A549 (cell line): ENCODE measurements around the gene KPNA3. TPM values are rescaled to one million over a fixed set of nuclear protein-coding genes. Genes with fewer than 3 reads are reported as not detected.

ENCODE experiments used
- ATAC-seq, 2 experiments: fragments of 200-7000 bp in 1 of 2; fragments of >200 bp in 1 of 2; cut with Nextera tagmentation in 1 of 2; cut with Tn5 transposase in 1 of 2; 3 replicates each; pipeline versions ENCODE4 v1.8.0 to v1.9.1; 2018 to 2020; ENCODE audit warnings: mild to moderate bottlenecking in 1 of 2, moderate library complexity in 1 of 2
- CTCF ChIA-PET: fragments of 300-600 bp; sonication (Branson Sonifier 250); formaldehyde crosslinking; extraction: SDS; loops from one replicate; lab custom pipeline; 2021; ENCODE audit warnings: antibody characterized with exemption, inconsistent platforms; lab: Yijun Ruan, JAX
- POLR2A ChIA-PET: fragments of 350-600 bp; formaldehyde crosslinking; extraction: SDS; loops from one replicate; lab custom pipeline; 2021; ENCODE audit warnings: antibody characterized with exemption, inconsistent platforms; lab: Yijun Ruan, JAX
- DNase-seq, 2 experiments: peaks; one replicate each; pipeline versions ENCODE4 v3.0.0 to v3.0.0-alpha.2; 2011 to 2016; ENCODE audit warnings: low read depth in 1 of 2, low spot score in 1 of 2
- FAIRE-seq: peaks from 2 replicates; lab custom pipeline; 2011; peaks lifted over from hg19 to GRCh38; lab: Jason Lieb, UNC
- H3K27ac ChIP-seq, 2 experiments: fragments of >200 bp; sonication (Bioruptor Twin); formaldehyde crosslinking; 3 replicates each; pipeline ENCODE4 v1.5.1; 2016 to 2017
- H3K4me1 ChIP-seq: fragments of >200 bp; sonication (Bioruptor Twin); formaldehyde crosslinking; 3 replicates; pipeline ENCODE4 v1.6.1; 2016
- H3K4me2 ChIP-seq: fragments of >200 bp; sonication (Bioruptor Twin); formaldehyde crosslinking; 3 replicates; pipeline ENCODE4 v1.6.1; 2016
- H3K4me3 ChIP-seq: fragments of >200 bp; sonication (Bioruptor Twin); formaldehyde crosslinking; 3 replicates; pipeline ENCODE4 v1.5.1; 2016
- H3K9me3 ChIP-seq: fragments of >200 bp; sonication (Bioruptor Twin); formaldehyde crosslinking; 3 replicates; pipeline ENCODE4 v1.6.1; 2016
- CBX8 ChIP-seq: fragments of 200-600 bp; sonication (generic); IDR thresholded peaks from 2 replicates; pipeline ENCODE4 v1.6.1; 2016
- CHD4 ChIP-seq: fragments of 200-600 bp; sonication (generic); IDR thresholded peaks from 2 replicates; pipeline ENCODE4 v1.6.1; 2016; ENCODE audit warnings: antibody characterized with exemption, mild to moderate bottlenecking, borderline replicate concordance
- EHF ChIP-seq: fragments of 250-450 bp; sonication (Bioruptor Pico); IDR thresholded peaks from 2 replicates; pipeline ENCODE4 v1.5.0; 2020; ENCODE audit warnings: mild to moderate bottlenecking
- EP300 ChIP-seq, 2 experiments: fragments of >200 bp; sonication (Bioruptor Twin); formaldehyde crosslinking; IDR thresholded peaks; 2 replicates in 1 of 2; 3 replicates in 1 of 2; pipeline ENCODE4 v1.6.1; 2016 to 2017
- FOSB ChIP-seq: fragments of 250-450 bp; sonication (Bioruptor Pico); IDR thresholded peaks from 2 replicates; pipeline ENCODE4 v1.5.0; 2020; ENCODE audit warnings: mild to moderate bottlenecking, moderate library complexity
- FOSL2 ChIP-seq, 2 experiments: fragments of 450-650 bp in 1 of 2; fragments of >200 bp in 1 of 2; sonication (Bioruptor Twin) in 1 of 2; formaldehyde crosslinking; IDR thresholded peaks; 2 replicates each; pipeline versions ENCODE4 v1.5.0 to v1.6.1; 2016 to 2020; ENCODE audit warnings: mild to moderate bottlenecking in 1 of 2, moderate library complexity in 1 of 2
- FOXS1 ChIP-seq: fragments of 250-450 bp; sonication (Bioruptor Pico); IDR thresholded peaks from 2 replicates; pipeline ENCODE4 v1.5.0; 2020; ENCODE audit warnings: mild to moderate bottlenecking, moderate library complexity
- HDAC2 ChIP-seq: fragments of 200-600 bp; sonication (generic); IDR thresholded peaks from 2 replicates; pipeline ENCODE4 v1.6.1; 2016
- HOXA7 ChIP-seq: fragments of 250-450 bp; sonication (Bioruptor Pico); IDR thresholded peaks from 2 replicates; pipeline ENCODE4 v1.5.0; 2020; ENCODE audit warnings: mild to moderate bottlenecking, moderate library complexity
- HOXB5 ChIP-seq: fragments of 250-450 bp; sonication (Bioruptor Pico); IDR thresholded peaks from 2 replicates; pipeline ENCODE4 v1.5.0; 2020; ENCODE audit warnings: mild to moderate bottlenecking, moderate library complexity
- JUN ChIP-seq, 2 experiments: fragments of >200 bp; sonication (Bioruptor Twin); formaldehyde crosslinking; IDR thresholded peaks; 2 replicates in 1 of 2; 3 replicates in 1 of 2; pipeline ENCODE4 v1.6.1; 2016 to 2017
- JUNB ChIP-seq: fragments of >200 bp; sonication (Bioruptor Twin); formaldehyde crosslinking; IDR thresholded peaks from 2 replicates; pipeline ENCODE4 v1.6.1; 2016
- KDM1A ChIP-seq: fragments of 200-600 bp; sonication (generic); IDR thresholded peaks from 2 replicates; pipeline ENCODE4 v1.6.1; 2016; ENCODE audit warnings: low read depth, mild to moderate bottlenecking
- MAZ ChIP-seq: fragments of 150-350 bp; IDR thresholded peaks from 2 replicates; pipeline ENCODE4 v1.6.1; 2014; ENCODE audit warnings: antibody characterized with exemption, low read depth, low read length, borderline replicate concordance
- NFE2L2 ChIP-seq: fragments of 150-350 bp; conservative IDR thresholded peaks from 2 replicates; pipeline ENCODE4 v1.6.1; 2014; ENCODE audit warnings: low read length
- NR3C1 ChIP-seq: fragments of >200 bp; sonication (Bioruptor Twin); formaldehyde crosslinking; IDR thresholded peaks from 3 replicates; pipeline ENCODE4 v1.6.1; 2017
- POLR2A ChIP-seq: IDR thresholded peaks from 2 replicates; pipeline ENCODE4 v1.6.1; 2012; ENCODE audit warnings: mild to moderate bottlenecking, low read length
- POLR2AphosphoS2 ChIP-seq: conservative IDR thresholded peaks from 2 replicates; pipeline ENCODE4 v1.6.1; 2012; ENCODE audit warnings: low read length, improper control_type of control experiment, inconsistent platforms
- RARB ChIP-seq: fragments of 250-450 bp; sonication (Bioruptor Pico); IDR thresholded peaks from 2 replicates; pipeline ENCODE4 v1.8.0; 2021; ENCODE audit warnings: mild to moderate bottlenecking, moderate library complexity
- RNF2 ChIP-seq: fragments of 200-600 bp; sonication (generic); IDR thresholded peaks from 2 replicates; pipeline ENCODE4 v1.6.1; 2016; ENCODE audit warnings: low read depth, mild to moderate bottlenecking, antibody characterized with exemption, moderate library complexity, borderline replicate concordance
- SMC3 ChIP-seq: fragments of >200 bp; sonication (Bioruptor Twin); formaldehyde crosslinking; IDR thresholded peaks from 3 replicates; pipeline ENCODE4 v1.6.1; 2018; ENCODE audit warnings: inconsistent platforms
- TFCP2L1 ChIP-seq: fragments of 250-450 bp; sonication (Bioruptor Pico); IDR thresholded peaks from 2 replicates; pipeline ENCODE4 v1.5.0; 2021; ENCODE audit warnings: mild to moderate bottlenecking
- TP53 ChIP-seq: fragments of 250-450 bp; sonication (Bioruptor Pico); IDR thresholded peaks from 2 replicates; pipeline ENCODE4 v1.5.0; 2021; ENCODE audit warnings: mild to moderate bottlenecking, moderate library complexity
- ZC3H11A ChIP-seq: fragments of 450-650 bp; IDR thresholded peaks from 2 replicates; pipeline ENCODE4 v1.6.1; 2014; ENCODE audit warnings: antibody characterized with exemption, mild to moderate bottlenecking
- ZSCAN20 ChIP-seq: fragments of 250-450 bp; sonication (Bioruptor Pico); IDR thresholded peaks from 2 replicates; pipeline ENCODE4 v1.8.0; 2022; ENCODE audit warnings: mild to moderate bottlenecking, moderate library complexity
- WGBS: methylation state at CpG from one replicate; pipeline ENCODE4 v1.1.6; 2017; ENCODE audit errors: missing lambda C conversion rate; 5-methylcytosine and 5-hydroxymethylcytosine counted together
- polyA plus RNA-seq, 4 experiments: library from polyadenylated mRNA; depleted of rRNA in 3 of 4; stranded (reverse); fragments of >200 nt; fragmentation: RNase III in 1 of 4; extraction: RNeasy Plus Mini Kit Qiagen cat#74134 plus additional on column Dnase treatment in 1 of 4; gene quantifications; 2 replicates in 3 of 4; 3 replicates in 1 of 4; pipeline ENCODE4 v1.2.3, GENCODE V29; 2011 to 2017
- TF ChIP-seq, protein P1 (sequence below): fragments of >200 bp; sonication (Bioruptor Twin); formaldehyde crosslinking; IDR thresholded peaks from 2 replicates; pipeline ENCODE4 v1.6.1; 2016
- TF ChIP-seq, protein P2 (sequence below): IDR thresholded peaks from 2 replicates; pipeline ENCODE4 v1.6.1; 2012
- TF ChIP-seq, protein P3 (sequence below): fragments of >200 bp; sonication (Bioruptor Twin); formaldehyde crosslinking; IDR thresholded peaks from 3 replicates; pipeline ENCODE4 v1.5.1; 2016

The KPNA3 gene
- polyA plus RNA-seq, 2 of the 4 experiments (the other 2 are of a cell fraction), result 28.5 to 29.3 TPM

DNA sequence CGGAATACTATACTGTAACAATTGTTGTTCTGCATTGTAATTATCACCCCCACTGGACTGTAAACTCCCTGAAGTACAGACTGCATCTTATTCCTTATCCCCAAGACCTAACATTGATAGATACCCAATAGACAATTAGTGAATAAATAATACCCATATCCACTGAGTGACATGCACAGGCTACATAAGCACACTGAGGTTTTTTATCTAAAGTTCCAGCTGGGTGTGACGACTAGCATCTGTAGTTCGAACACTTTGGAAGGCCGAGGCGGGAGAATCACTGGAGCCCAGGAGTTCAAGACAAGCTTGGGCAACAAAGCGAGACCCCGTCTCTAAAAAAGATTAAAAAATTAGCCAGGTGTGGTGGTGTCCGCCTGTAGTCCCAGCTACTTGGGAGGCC, 2.5 kb downstream of the KPNA3 start:
- no peak for FAIRE-seq

DNA sequence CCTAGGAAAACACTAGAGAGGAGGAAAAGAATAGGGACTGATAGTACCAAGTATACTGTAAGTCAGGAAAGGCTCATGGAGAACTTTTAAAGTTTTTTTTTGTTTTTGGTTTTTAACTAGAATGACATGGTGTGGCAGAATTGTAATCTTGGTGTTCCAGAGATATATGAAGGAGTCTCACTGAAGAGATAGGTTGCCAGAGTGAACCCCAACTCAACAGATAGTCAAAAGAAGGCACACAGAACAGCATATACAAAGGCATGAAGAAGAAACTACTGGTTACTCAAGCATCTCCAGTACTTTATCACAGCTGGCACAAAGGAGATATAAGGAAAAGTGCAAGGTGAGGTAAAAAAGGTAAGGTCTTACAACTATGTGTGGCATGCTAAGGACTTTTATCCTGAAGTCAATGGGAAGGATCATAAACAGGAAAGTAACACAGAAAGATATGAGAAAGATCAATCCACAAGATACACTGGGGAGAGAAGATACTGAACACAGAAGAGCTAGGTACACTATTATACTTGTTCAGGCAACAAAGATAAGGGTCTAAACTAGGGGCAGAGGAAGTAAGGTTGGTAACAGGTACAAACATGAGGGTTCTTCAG, 6.0 kb downstream of the KPNA3 start:
- H3K4me2 ChIP-seq, result no peak overlapping the region
- H3K4me1 ChIP-seq, result peaks cover 30% of the 10 kb centered on the region; the same call in 2 of the 3 replicates
- TF ChIP-seq NR3C1 (no peak), CHD4 (no peak), EP300 (IDR thresholded peaks at IDR 0.05) (no peak), TFCP2L1 (CRISPR knock-in tag) (no peak), ZSCAN20 (CRISPR knock-in tag) (no peak), MAZ (no peak), RARB (CRISPR knock-in tag) (no peak), JUNB (no peak), HDAC2 (no peak), CBX8 (no peak), HOXB5 (no peak), NFE2L2 (no peak), SMC3 (no peak), POLR2AphosphoS2 (no peak), EHF (CRISPR knock-in tag) (no peak), KDM1A (no peak), HOXA7 (no peak)
- TF ChIP-seq, protein P1, sequence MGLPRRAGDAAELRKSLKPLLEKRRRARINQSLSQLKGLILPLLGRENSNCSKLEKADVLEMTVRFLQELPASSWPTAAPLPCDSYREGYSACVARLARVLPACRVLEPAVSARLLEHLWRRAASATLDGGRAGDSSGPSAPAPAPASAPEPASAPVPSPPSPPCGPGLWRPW, result no peak
- TF ChIP-seq, protein P2, sequence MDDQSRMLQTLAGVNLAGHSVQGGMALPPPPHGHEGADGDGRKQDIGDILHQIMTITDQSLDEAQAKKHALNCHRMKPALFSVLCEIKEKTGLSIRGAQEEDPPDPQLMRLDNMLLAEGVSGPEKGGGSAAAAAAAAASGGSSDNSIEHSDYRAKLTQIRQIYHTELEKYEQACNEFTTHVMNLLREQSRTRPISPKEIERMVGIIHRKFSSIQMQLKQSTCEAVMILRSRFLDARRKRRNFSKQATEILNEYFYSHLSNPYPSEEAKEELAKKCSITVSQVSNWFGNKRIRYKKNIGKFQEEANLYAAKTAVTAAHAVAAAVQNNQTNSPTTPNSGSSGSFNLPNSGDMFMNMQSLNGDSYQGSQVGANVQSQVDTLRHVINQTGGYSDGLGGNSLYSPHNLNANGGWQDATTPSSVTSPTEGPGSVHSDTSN, result no peak
- POLR2A ChIA-PET, result no interaction called here
- no peaks in the 10 kb centered on the region for H3K9me3 ChIP-seq
- DNase-seq (no peak), FAIRE-seq (no peak), ATAC-seq (no peak)
- no peak overlapping the region for H3K4me3 ChIP-seq
- H3K27ac ChIP-seq, result no peak overlapping the region
- CTCF ChIA-PET, result no interaction called here

More for the DNA sequence above, 2.5 kb downstream of the KPNA3 start:
- Histone ChIP-seq H3K27ac (no peak overlapping the region), H3K4me2 (peak overlapping the region; percentile 98), H3K4me1 (peaks cover 30% of the 10 kb centered on the region), H3K4me3 (no peak overlapping the region), H3K9me3 (no peaks in the 10 kb centered on the region)
- ChIA-PET POLR2A (no interaction called here), CTCF (interaction anchor here (0.7 kb wide), 1 partner anchor 119 kb away, joined by 3 read pairs; no protein-coding TSS in a partner anchor)
- no peak for DNase-seq
- TF ChIP-seq HDAC2, result no peak
- TF ChIP-seq EP300 (IDR thresholded peaks at IDR 0.05), result no peak
- no peak for TF ChIP-seq RNF2
- no peak for TF ChIP-seq FOXS1 (CRISPR knock-in tag)
- no peak for TF ChIP-seq FOSB (CRISPR knock-in tag)
- no peak for TF ChIP-seq POLR2A
- TF ChIP-seq TP53 (CRISPR knock-in tag), result no peak
- no peak for TF ChIP-seq KDM1A
- no peak for TF ChIP-seq ZC3H11A
- TF ChIP-seq, protein P3, sequence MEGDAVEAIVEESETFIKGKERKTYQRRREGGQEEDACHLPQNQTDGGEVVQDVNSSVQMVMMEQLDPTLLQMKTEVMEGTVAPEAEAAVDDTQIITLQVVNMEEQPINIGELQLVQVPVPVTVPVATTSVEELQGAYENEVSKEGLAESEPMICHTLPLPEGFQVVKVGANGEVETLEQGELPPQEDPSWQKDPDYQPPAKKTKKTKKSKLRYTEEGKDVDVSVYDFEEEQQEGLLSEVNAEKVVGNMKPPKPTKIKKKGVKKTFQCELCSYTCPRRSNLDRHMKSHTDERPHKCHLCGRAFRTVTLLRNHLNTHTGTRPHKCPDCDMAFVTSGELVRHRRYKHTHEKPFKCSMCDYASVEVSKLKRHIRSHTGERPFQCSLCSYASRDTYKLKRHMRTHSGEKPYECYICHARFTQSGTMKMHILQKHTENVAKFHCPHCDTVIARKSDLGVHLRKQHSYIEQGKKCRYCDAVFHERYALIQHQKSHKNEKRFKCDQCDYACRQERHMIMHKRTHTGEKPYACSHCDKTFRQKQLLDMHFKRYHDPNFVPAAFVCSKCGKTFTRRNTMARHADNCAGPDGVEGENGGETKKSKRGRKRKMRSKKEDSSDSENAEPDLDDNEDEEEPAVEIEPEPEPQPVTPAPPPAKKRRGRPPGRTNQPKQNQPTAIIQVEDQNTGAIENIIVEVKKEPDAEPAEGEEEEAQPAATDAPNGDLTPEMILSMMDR, result no peak
- no peak for TF ChIP-seq CHD4
- no peak for TF ChIP-seq JUN (IDR thresholded peaks at IDR 0.05)
- TF ChIP-seq TFCP2L1 (CRISPR knock-in tag), result no peak
- TF ChIP-seq FOSL2 (IDR thresholded peaks at IDR 0.05), result no peak
- no peak for TF ChIP-seq FOSL2 (CRISPR knock-in tag; IDR thresholded peaks at IDR 0.05)
- no peak for TF ChIP-seq HOXA7
- WGBS, result 96% methylated on average over 8 of the region's 8 CpGs
- ATAC-seq, result no peak
